Endodermal cell (in vitro differentiated cells): Measurements from ENCODE around the gene NUP62. TPM values are rescaled to one million over a fixed set of nuclear protein-coding genes. Genes with fewer than 3 reads are reported as not detected.

ENCODE experiments used
- DNase-seq: peaks from one replicate; pipeline ENCODE4 v3.0.0-alpha.2; 2017
- H3K27ac ChIP-seq: 2 replicates; pipeline ENCODE4 v1.5.1; 2013; ENCODE audit warnings: mild to moderate bottlenecking, low read depth, low read length, moderate library complexity
- H3K27me3 ChIP-seq: 2 replicates; pipeline ENCODE4 v1.6.1; 2013; ENCODE audit warnings: mild to moderate bottlenecking, low read length, moderate library complexity; ENCODE audit not compliant: insufficient read depth, control insufficient read depth, poor library complexity, severe bottlenecking
- H3K36me3 ChIP-seq: 2 replicates; pipeline ENCODE4 v1.7.0; 2013; ENCODE audit warnings: mild to moderate bottlenecking, low read length, moderate library complexity; ENCODE audit not compliant: control insufficient read depth, insufficient read depth
- H3K4me1 ChIP-seq: one replicate; pipeline ENCODE4 v1.7.0; 2013; ENCODE audit warnings: low read length; ENCODE audit not compliant: control insufficient read depth, insufficient read depth
- H3K4me3 ChIP-seq: 2 replicates; pipeline ENCODE4 v1.5.1; 2013; ENCODE audit warnings: mild to moderate bottlenecking, low read length, moderate library complexity
- H3K9ac ChIP-seq: 2 replicates; pipeline ENCODE4 v1.6.1; 2013; ENCODE audit warnings: mild to moderate bottlenecking, low read length, moderate library complexity; ENCODE audit not compliant: poor library complexity, severe bottlenecking; ENCODE audit errors: extremely low read depth
- H3K9me3 ChIP-seq: 2 replicates; pipeline ENCODE4 v1.6.1; 2013; ENCODE audit warnings: mild to moderate bottlenecking, low read length, moderate library complexity; ENCODE audit not compliant: control insufficient read depth
- H3K27ac Mint-ChIP-seq: 2 replicates; pipeline ENCODE4 v1.8.0; 2020; ENCODE audit warnings: mixed read lengths
- H3K27me3 Mint-ChIP-seq: 2 replicates; pipeline ENCODE4 v1.8.0; 2021; ENCODE audit warnings: mild to moderate bottlenecking, mixed read lengths; ENCODE audit not compliant: insufficient read depth
- H3K36me3 Mint-ChIP-seq: 2 replicates; pipeline ENCODE4 v1.8.0; 2020; ENCODE audit warnings: low read depth, mixed read lengths
- H3K4me1 Mint-ChIP-seq: 2 replicates; pipeline ENCODE4 v1.8.0; 2020; ENCODE audit warnings: mixed read lengths
- H3K4me3 Mint-ChIP-seq: 2 replicates; pipeline ENCODE4 v1.8.0; 2020; ENCODE audit warnings: mild to moderate bottlenecking, moderate library complexity, mixed read lengths
- H3K9me3 Mint-ChIP-seq: 2 replicates; pipeline ENCODE4 v1.8.0; 2020; ENCODE audit warnings: mild to moderate bottlenecking, mixed read lengths
- CTCF ChIP-seq: fragments of 200-600 bp; sonication (generic); conservative IDR thresholded peaks from 2 replicates; pipeline ENCODE4 v1.5.0; 2021; ENCODE audit warnings: antibody characterized with exemption, mild to moderate bottlenecking
- WGBS, 2 experiments: methylation state at CpG; one replicate each; pipeline versions ENCODE4 v1.1.5 to v1.1.7; 2013; ENCODE audit warnings: missing lambda C conversion rate in 2 of 2, mixed read lengths in 1 of 2; ENCODE audit not compliant: insufficient coverage in 1 of 2, insufficient read length in 1 of 2; 5-methylcytosine and 5-hydroxymethylcytosine counted together
- total RNA-seq, 2 donors: library from RNA; stranded (reverse); fragmentation: NEBNext Ultra II Directional in 1 of 2; extraction: Animal tissue kit (Norgen Biotek cat#: 25700) in 1 of 2; gene quantifications; 2 replicates in 1 of 2; 3 replicates in 1 of 2; pipeline ENCODE4 v1.2.1, GENCODE V29; 2021

Gene NUP62
- total RNA-seq, 2 donors from 2014 or later: 84.9 to 96.4 TPM

GRCh38 chr19:49894879-49895565, 34.3 kb downstream of the NUP62 start:
- Histone ChIP-seq H3K9ac (no peak overlapping the region), H3K27me3 (no peaks in the 10 kb centered on the region), H3K27ac (no peak overlapping the region), H3K4me1 (no peaks in the 10 kb centered on the region), H3K36me3 (no peaks in the 10 kb centered on the region), H3K4me3 (no peak overlapping the region), H3K9me3 (no peaks in the 10 kb centered on the region)
- Mint-ChIP-seq H3K27me3 (peaks cover 49% of the 10 kb centered on the region), H3K4me1 (no peaks in the 10 kb centered on the region), H3K27ac (no peak overlapping the region), H3K4me3 (no peak overlapping the region), H3K36me3 (no peaks in the 10 kb centered on the region), H3K9me3 (no peaks in the 10 kb centered on the region)
- WGBS, 2 experiments: 91 to 100% methylated on average over 5 to 16 of the region's 17 CpGs
- no peak for TF ChIP-seq CTCF
- no peak for DNase-seq

- Histone ChIP-seq H3K27me3 (no peaks in the 10 kb centered on the region), H3K9ac (no peak overlapping the region), H3K4me3 (no peak overlapping the region), H3K27ac (no peak overlapping the region), H3K9me3 (no peaks in the 10 kb centered on the region), H3K36me3 (no peaks in the 10 kb centered on the region), H3K4me1 (no peaks in the 10 kb centered on the region)
- Mint-ChIP-seq H3K4me1 (no peaks in the 10 kb centered on the region), H3K4me3 (no peak overlapping the region), H3K27ac (no peak overlapping the region), H3K36me3 (peaks cover 3% of the 10 kb centered on the region), H3K9me3 (peaks cover 5% of the 10 kb centered on the region), H3K27me3 (peaks cover 56% of the 10 kb centered on the region)
- DNase-seq: no peak
- TF ChIP-seq CTCF: no peak
- WGBS, 2 experiments: 87 to 94% methylated on average over 7 to 18 of the region's 18 CpGs
Measured at GRCh38 chr19:49894011-49894664, 35.2 kb downstream of the NUP62 start.

GRCh38 chr19:49892716-49893115, 36.6 kb downstream of the NUP62 start:
- Mint-ChIP-seq H3K9me3 (peaks cover 5% of the 10 kb centered on the region), H3K4me1 (no peaks in the 10 kb centered on the region), H3K4me3 (no peak overlapping the region), H3K27ac (no peak overlapping the region), H3K27me3 (peaks cover 58% of the 10 kb centered on the region), H3K36me3 (peaks cover 9% of the 10 kb centered on the region)
- TF ChIP-seq CTCF: no peak
- Histone ChIP-seq H3K27me3 (no peaks in the 10 kb centered on the region), H3K9me3 (no peaks in the 10 kb centered on the region), H3K4me3 (no peak overlapping the region), H3K27ac (no peak overlapping the region), H3K4me1 (no peaks in the 10 kb centered on the region), H3K36me3 (no peaks in the 10 kb centered on the region), H3K9ac (no peak overlapping the region)
- DNase-seq: no peak
- WGBS, 2 experiments: 100% methylated on average over 1 of the region's 1 CpG; no CpG with 5 or more reads in 1 of the 2 experiments
